Measurements from ENCODE around the gene RAB22A. TPM values are rescaled to one million over a fixed set of nuclear protein-coding genes. Genes with fewer than 3 reads are reported as not detected.
A peak's percentile ranks its signal among the peaks of the same experiment; 100 is the strongest.

Gene RAB22A
- total and polyA plus RNA-seq, 5 donors = 4.1 to 10.4 (median 9.0) TPM

- H3K4me1 ChIP-seq (ENCODE audit: control insufficient read depth, insufficient read depth, low read length) = peaks cover 8% of the 10 kb centered on the region
- peak; percentile 47 to 79 for ATAC-seq
- WGBS = 74% methylated on average over 2 of the region's 2 CpGs
- no peaks in the 10 kb centered on the region for H3K27me3 ChIP-seq (ENCODE audit: control insufficient read depth, insufficient read depth)
- H3K27ac ChIP-seq (ENCODE audit: low read length) = no peak overlapping the region
- no peaks in the 10 kb centered on the region for H3K9me3 ChIP-seq (ENCODE audit: control insufficient read depth, low read length)
- no peak overlapping the region for H3K4me3 ChIP-seq (ENCODE audit: low read length)
- no peak for DNase-seq
- intact Hi-C loops (cut with DNase I) = no loop called here
Measured at GRCh38 chr20:58327211-58327610, 17.7 kb downstream of the RAB22A start.

- ATAC-seq (no peak), DNase-seq (no peak)
- 90% methylated on average over 7 of the region's 7 CpGs for WGBS
- no peaks in the 10 kb centered on the region for H3K27me3 ChIP-seq (ENCODE audit: control insufficient read depth, insufficient read depth)
- H3K9me3 ChIP-seq (ENCODE audit: control insufficient read depth, low read length) = no peaks in the 10 kb centered on the region
- intact Hi-C loops (cut with DNase I) = no loop called here
- no peak overlapping the region for H3K27ac ChIP-seq (ENCODE audit: low read length)
- H3K4me3 ChIP-seq (ENCODE audit: low read length) = no peak overlapping the region
- H3K4me1 ChIP-seq (ENCODE audit: control insufficient read depth, insufficient read depth, low read length) = peaks cover 8% of the 10 kb centered on the region
Measured at GRCh38 chr20:58328836-58329235, 19.3 kb downstream of the RAB22A start.

- Histone ChIP-seq H3K9me3 (ENCODE audit: control insufficient read depth, low read length) (no peaks in the 10 kb centered on the region), H3K4me1 (ENCODE audit: control insufficient read depth, insufficient read depth, low read length) (peaks cover 8% of the 10 kb centered on the region), H3K27me3 (ENCODE audit: control insufficient read depth, insufficient read depth) (no peaks in the 10 kb centered on the region), H3K4me3 (ENCODE audit: low read length) (no peak overlapping the region), H3K27ac (ENCODE audit: low read length) (no peak overlapping the region)
- DNase-seq (no peak), ATAC-seq (no peak)
- intact Hi-C loops (cut with DNase I) = no loop called here
Measured at GRCh38 chr20:58329711-58330110, 20.2 kb downstream of the RAB22A start.

GRCh38 chr20:58330249-58330648 is 20.7 kb downstream of the RAB22A start:
- WGBS = 61% methylated on average over 3 of the region's 3 CpGs
- no peaks in the 10 kb centered on the region for H3K9me3 ChIP-seq (ENCODE audit: control insufficient read depth, low read length)
- no peak for ATAC-seq

GRCh38 chr20:58330687-58331086 is 21.2 kb downstream of the RAB22A start:
- Histone ChIP-seq H3K4me3 (ENCODE audit: low read length) (no peak overlapping the region), H3K4me1 (ENCODE audit: control insufficient read depth, insufficient read depth, low read length) (peaks cover 8% of the 10 kb centered on the region), H3K27me3 (ENCODE audit: control insufficient read depth, insufficient read depth) (no peaks in the 10 kb centered on the region), H3K27ac (ENCODE audit: low read length) (no peak overlapping the region), H3K9me3 (ENCODE audit: control insufficient read depth, low read length) (no peaks in the 10 kb centered on the region)
- intact Hi-C loops (cut with DNase I) = no loop called here
- ATAC-seq = no peak
- no peak for DNase-seq
- WGBS = 34% methylated on average over 1 of the region's 1 CpG

More at GRCh38 chr20:58330249-58330648, 20.7 kb downstream of the RAB22A start:
- Histone ChIP-seq H3K4me3 (ENCODE audit: low read length) (no peak overlapping the region), H3K27ac (ENCODE audit: low read length) (no peak overlapping the region), H3K27me3 (ENCODE audit: control insufficient read depth, insufficient read depth) (no peaks in the 10 kb centered on the region), H3K4me1 (ENCODE audit: control insufficient read depth, insufficient read depth, low read length) (peaks cover 8% of the 10 kb centered on the region)
- no peak for DNase-seq
- intact Hi-C loops (cut with DNase I) = no loop called here

- no peak overlapping the region for H3K27ac ChIP-seq (ENCODE audit: low read length)
- DNase-seq = no peak
- peaks cover 8% of the 10 kb centered on the region for H3K4me1 ChIP-seq (ENCODE audit: control insufficient read depth, insufficient read depth, low read length)
- no peak overlapping the region for H3K4me3 ChIP-seq (ENCODE audit: low read length)
- no peaks in the 10 kb centered on the region for H3K9me3 ChIP-seq (ENCODE audit: control insufficient read depth, low read length)
- no peaks in the 10 kb centered on the region for H3K27me3 ChIP-seq (ENCODE audit: control insufficient read depth, insufficient read depth)
- no peak for ATAC-seq
- intact Hi-C loops (cut with DNase I) = no loop called here
- WGBS = 68% methylated on average over 3 of the region's 3 CpGs
Measured at GRCh38 chr20:58331961-58332551, 22.5 kb downstream of the RAB22A start.

- Histone ChIP-seq H3K4me3 (ENCODE audit: low read length) (no peak overlapping the region), H3K27ac (ENCODE audit: low read length) (no peak overlapping the region), H3K9me3 (ENCODE audit: control insufficient read depth, low read length) (no peaks in the 10 kb centered on the region), H3K4me1 (ENCODE audit: control insufficient read depth, insufficient read depth, low read length) (peaks cover 4% of the 10 kb centered on the region), H3K27me3 (ENCODE audit: control insufficient read depth, insufficient read depth) (no peaks in the 10 kb centered on the region)
- no peak for DNase-seq
- intact Hi-C loops (cut with DNase I) = no loop called here
- no peak for ATAC-seq
- 96% methylated on average over 6 of the region's 6 CpGs for WGBS
Measured at GRCh38 chr20:58339741-58340140, 30.2 kb downstream of the RAB22A start.

- no peak for ATAC-seq
- no peak overlapping the region for H3K27ac ChIP-seq (ENCODE audit: low read length)
- no peaks in the 10 kb centered on the region for H3K27me3 ChIP-seq (ENCODE audit: control insufficient read depth, insufficient read depth)
- WGBS = 88% methylated on average over 4 of the region's 4 CpGs
- intact Hi-C loops (cut with DNase I) = no loop called here
- DNase-seq = no peak
- H3K4me3 ChIP-seq (ENCODE audit: low read length) = no peak overlapping the region
- H3K9me3 ChIP-seq (ENCODE audit: control insufficient read depth, low read length) = no peaks in the 10 kb centered on the region
- H3K4me1 ChIP-seq (ENCODE audit: control insufficient read depth, insufficient read depth, low read length) = peaks cover 4% of the 10 kb centered on the region
Measured at GRCh38 chr20:58340151-58340550, 30.6 kb downstream of the RAB22A start.

- Histone ChIP-seq H3K4me3 (ENCODE audit: low read length) (no peak overlapping the region), H3K27ac (ENCODE audit: low read length) (no peak overlapping the region), H3K4me1 (ENCODE audit: control insufficient read depth, insufficient read depth, low read length) (peaks cover 4% of the 10 kb centered on the region), H3K9me3 (ENCODE audit: control insufficient read depth, low read length) (no peaks in the 10 kb centered on the region), H3K27me3 (ENCODE audit: control insufficient read depth, insufficient read depth) (no peaks in the 10 kb centered on the region)
- intact Hi-C loops (cut with DNase I) = no loop called here
- no peak for ATAC-seq
- DNase-seq = peak in 1 of 3 donors; percentile 14
- WGBS = 69% methylated on average over 2 of the region's 2 CpGs
Measured at GRCh38 chr20:58340853-58341252, 31.3 kb downstream of the RAB22A start.

- 97% methylated on average over 3 of the region's 3 CpGs for WGBS
- Histone ChIP-seq H3K4me1 (ENCODE audit: control insufficient read depth, insufficient read depth, low read length) (peaks cover 4% of the 10 kb centered on the region), H3K27ac (ENCODE audit: low read length) (no peak overlapping the region), H3K27me3 (ENCODE audit: control insufficient read depth, insufficient read depth) (no peaks in the 10 kb centered on the region), H3K4me3 (ENCODE audit: low read length) (no peak overlapping the region), H3K9me3 (ENCODE audit: control insufficient read depth, low read length) (no peaks in the 10 kb centered on the region)
- intact Hi-C loops (cut with DNase I) = no loop called here
- DNase-seq (no peak), ATAC-seq (no peak)
Measured at GRCh38 chr20:58342104-58342945, 32.8 kb downstream of the RAB22A start.

- 88% methylated on average over 4 of the region's 4 CpGs for WGBS
- Histone ChIP-seq H3K9me3 (ENCODE audit: control insufficient read depth, low read length) (no peaks in the 10 kb centered on the region), H3K4me3 (ENCODE audit: low read length) (no peak overlapping the region), H3K27ac (ENCODE audit: low read length) (no peak overlapping the region), H3K4me1 (ENCODE audit: control insufficient read depth, insufficient read depth, low read length) (peaks cover 4% of the 10 kb centered on the region), H3K27me3 (ENCODE audit: control insufficient read depth, insufficient read depth) (no peaks in the 10 kb centered on the region)
- intact Hi-C loops (cut with DNase I) = no loop called here
- DNase-seq (no peak), ATAC-seq (no peak)
Measured at GRCh38 chr20:58344741-58345140, 35.2 kb downstream of the RAB22A start.
